ENCODE data around the gene PYGO2. TPM values are rescaled to one million over a fixed set of nuclear protein-coding genes. Genes with fewer than 3 reads are reported as not detected.

The PYGO2 gene
- total RNA-seq, 1 donor from 2014 or later, result 30.6 TPM

DNA sequence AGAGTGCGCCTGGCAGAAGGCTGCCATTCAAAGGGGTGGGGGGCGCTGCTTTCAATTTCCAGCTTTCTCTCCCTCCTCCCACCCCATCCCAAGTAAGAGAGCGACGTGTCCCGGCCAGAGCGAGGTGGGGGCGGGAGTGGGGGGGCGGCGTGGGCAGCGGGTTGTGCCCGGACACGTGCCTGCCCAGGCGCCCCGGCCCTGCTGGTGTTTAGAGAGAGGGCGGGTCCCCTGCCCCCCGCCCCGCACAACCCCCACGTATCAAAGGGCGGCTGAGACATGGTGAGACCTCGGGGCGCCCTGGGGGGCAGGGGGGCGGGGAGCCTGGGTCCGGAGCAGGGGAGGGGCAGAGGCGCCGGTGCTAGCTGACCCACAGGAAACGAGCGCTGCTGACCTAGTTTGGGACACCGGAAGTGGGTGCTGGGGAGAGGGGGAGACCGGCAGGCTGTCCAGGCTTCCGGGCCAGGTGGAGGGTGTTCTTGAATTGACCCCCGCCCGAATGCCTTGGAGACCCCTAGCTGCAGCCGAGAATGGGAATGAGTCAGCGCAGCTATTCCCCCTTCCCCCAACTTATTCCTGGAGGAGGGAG lies 42.3 kb upstream of the PYGO2 start:
- intact Hi-C loops (cut with micrococcal nuclease), result loop anchor here (5.0 to 10.0 kb wide), 4 partner anchors 49 to 447 kb away; partner anchors contain the start of genes PBXIP1 and UBE2Q1
- Mint-ChIP-seq H3K36me3 (ENCODE audit: low read depth) (peaks cover 24% of the 10 kb centered on the region), H3K27me3 (ENCODE audit: low read depth) (no peaks in the 10 kb centered on the region), H3K4me3 (ENCODE audit: low read depth) (peak overlapping the region; percentile 94), H3K9me3 (no peaks in the 10 kb centered on the region), H3K4me1 (ENCODE audit: low read depth) (peaks cover 38% of the 10 kb centered on the region), H3K27ac (peak overlapping the region; percentile 89)
- DNase-seq (ENCODE audit: low spot score), result no peak

DNA sequence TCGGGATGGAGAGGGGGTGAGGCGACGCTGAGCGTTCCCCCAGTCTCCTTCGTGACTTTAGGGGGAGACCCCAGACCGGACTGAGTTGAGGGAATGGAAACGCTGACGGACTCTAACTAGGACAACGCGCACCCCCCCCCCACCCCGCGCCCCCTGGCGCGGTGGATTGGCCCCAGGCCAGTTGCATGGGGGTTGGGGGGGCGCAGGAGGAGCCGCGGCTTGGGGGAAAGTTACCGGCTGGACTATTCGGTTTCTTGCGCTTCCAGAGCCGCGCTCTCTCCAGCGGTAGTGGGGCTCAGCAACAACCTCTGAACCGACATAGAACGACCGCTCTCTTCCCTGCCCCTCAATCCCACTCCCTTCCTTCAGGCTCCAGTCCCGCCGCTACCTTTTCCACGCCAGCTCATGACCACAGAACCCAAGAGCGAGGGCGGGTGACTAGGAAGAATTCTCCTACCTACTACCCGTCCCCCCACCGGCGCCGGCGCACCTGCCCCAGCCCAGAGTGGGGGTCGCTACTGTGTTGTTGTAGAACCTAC lies 41.7 kb upstream of the PYGO2 start:
- Mint-ChIP-seq H3K36me3 (ENCODE audit: low read depth) (peaks cover 19% of the 10 kb centered on the region), H3K9me3 (no peaks in the 10 kb centered on the region), H3K4me1 (ENCODE audit: low read depth) (peaks cover 38% of the 10 kb centered on the region), H3K27me3 (ENCODE audit: low read depth) (no peaks in the 10 kb centered on the region), H3K27ac (peak overlapping the region; percentile 89), H3K4me3 (ENCODE audit: low read depth) (peak overlapping the region; percentile 94)
- intact Hi-C loops (cut with micrococcal nuclease), result loop anchor here (5.0 to 10.0 kb wide), 4 partner anchors 48 to 446 kb away; partner anchors contain the start of genes PBXIP1 and UBE2Q1
- DNase-seq (ENCODE audit: low spot score), result no peak

- peaks cover 43% of the 10 kb centered on the region for H3K4me1 Mint-ChIP-seq (ENCODE audit: low read depth)
- peak within 1 kb of the TSS; percentile 97 for H3K27ac Mint-ChIP-seq
- DNase-seq (ENCODE audit: low spot score), result no peak
- no peaks in the 10 kb centered on the region for H3K27me3 Mint-ChIP-seq (ENCODE audit: low read depth)
- H3K9me3 Mint-ChIP-seq, result no peaks in the 10 kb centered on the region
- intact Hi-C loops (cut with micrococcal nuclease), result loop anchor here (5.0 to 10.0 kb wide), 4 partner anchors 48 to 445 kb away; partner anchors contain the start of genes PBXIP1 and UBE2Q1
- H3K4me3 Mint-ChIP-seq (ENCODE audit: low read depth), result peak within 1 kb of the TSS; percentile 97
- peaks cover 19% of the 10 kb centered on the region for H3K36me3 Mint-ChIP-seq (ENCODE audit: low read depth)
Measured at GRCh38 chr1:155002464-155003226, 41.1 kb upstream of the PYGO2 start, which contains the start of gene ZBTB7B. TSS of gene ZBTB7B (plus strand) at chr1:155002802. CDS start at chr1:155014661, 11,859 bp downstream.

DNA sequence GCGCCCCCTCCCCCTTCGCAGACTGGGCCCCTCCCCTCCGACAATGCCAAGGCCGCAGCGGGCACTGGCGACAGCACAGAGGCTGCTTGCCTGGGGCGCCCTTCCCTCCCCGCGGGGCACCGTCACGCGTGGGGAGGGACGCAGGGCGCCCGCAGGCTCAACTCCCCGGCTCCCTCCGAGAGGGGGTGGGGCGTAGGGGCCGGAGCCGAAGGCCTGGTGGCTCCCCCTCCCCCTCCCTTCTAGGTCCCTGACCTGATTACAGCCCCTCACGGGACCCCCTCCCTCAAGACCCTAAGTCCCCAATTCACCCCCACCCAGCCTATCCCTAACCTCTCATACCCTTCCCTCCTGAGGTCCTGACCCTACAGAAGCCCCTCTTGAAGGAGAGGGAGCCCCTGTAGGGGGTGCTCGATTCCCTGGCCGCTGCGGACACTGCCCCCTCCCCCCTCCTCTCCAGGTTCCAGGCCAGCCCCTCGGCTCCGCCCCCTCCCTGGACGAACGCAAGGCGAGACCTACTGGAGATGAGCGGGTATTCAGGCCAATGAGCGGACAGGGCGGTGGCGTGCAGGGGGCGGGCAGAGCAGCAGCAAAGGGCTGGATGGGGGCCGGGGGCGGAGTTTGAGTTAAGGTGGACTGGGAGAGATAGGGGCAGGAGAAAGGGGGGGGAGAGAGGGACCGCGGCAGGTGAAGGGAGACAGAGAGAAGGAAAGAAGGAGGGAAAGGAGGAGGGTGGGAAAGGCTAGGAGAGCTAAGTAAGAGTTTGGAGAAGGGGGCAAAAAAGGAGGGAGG lies 40.3 kb upstream of the PYGO2 start:
- Mint-ChIP-seq H3K4me3 (ENCODE audit: low read depth) (peak overlapping the region; percentile 97), H3K36me3 (ENCODE audit: low read depth) (peaks cover 19% of the 10 kb centered on the region), H3K27ac (peak overlapping the region; percentile 97), H3K4me1 (ENCODE audit: low read depth) (peaks cover 47% of the 10 kb centered on the region), H3K9me3 (no peaks in the 10 kb centered on the region), H3K27me3 (ENCODE audit: low read depth) (no peaks in the 10 kb centered on the region)
- intact Hi-C loops (cut with micrococcal nuclease), result loop anchor here (1.0 to 10.0 kb wide), 5 partner anchors 7 to 445 kb away; partner anchors contain the start of genes PBXIP1 and UBE2Q1
- DNase-seq (ENCODE audit: low spot score), result peak; percentile 98

DNA sequence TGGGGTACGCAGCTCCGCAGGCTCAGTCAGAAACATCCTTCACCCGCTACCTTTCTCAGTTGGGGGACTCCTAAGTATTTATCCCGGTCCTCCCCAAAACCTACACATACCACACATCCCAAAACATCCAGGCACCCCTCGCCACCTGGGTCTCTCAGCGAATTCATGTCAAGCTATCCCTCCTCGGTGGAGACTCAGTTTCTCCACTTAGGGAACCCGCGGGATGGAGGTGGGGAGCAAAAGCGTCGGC lies 39.8 kb upstream of the PYGO2 start:
- no peak for DNase-seq (ENCODE audit: low spot score)
- no peaks in the 10 kb centered on the region for H3K27me3 Mint-ChIP-seq (ENCODE audit: low read depth)
- H3K27ac Mint-ChIP-seq, result peak overlapping the region; percentile 83
- H3K4me1 Mint-ChIP-seq (ENCODE audit: low read depth), result peaks cover 41% of the 10 kb centered on the region
- H3K36me3 Mint-ChIP-seq (ENCODE audit: low read depth), result peaks cover 18% of the 10 kb centered on the region
- intact Hi-C loops (cut with micrococcal nuclease), result loop anchor here (1.0 to 10.0 kb wide), 5 partner anchors 8 to 444 kb away; partner anchors contain the start of genes PBXIP1 and UBE2Q1
- H3K9me3 Mint-ChIP-seq, result no peaks in the 10 kb centered on the region
- H3K4me3 Mint-ChIP-seq (ENCODE audit: low read depth), result peak overlapping the region; percentile 97

DNA sequence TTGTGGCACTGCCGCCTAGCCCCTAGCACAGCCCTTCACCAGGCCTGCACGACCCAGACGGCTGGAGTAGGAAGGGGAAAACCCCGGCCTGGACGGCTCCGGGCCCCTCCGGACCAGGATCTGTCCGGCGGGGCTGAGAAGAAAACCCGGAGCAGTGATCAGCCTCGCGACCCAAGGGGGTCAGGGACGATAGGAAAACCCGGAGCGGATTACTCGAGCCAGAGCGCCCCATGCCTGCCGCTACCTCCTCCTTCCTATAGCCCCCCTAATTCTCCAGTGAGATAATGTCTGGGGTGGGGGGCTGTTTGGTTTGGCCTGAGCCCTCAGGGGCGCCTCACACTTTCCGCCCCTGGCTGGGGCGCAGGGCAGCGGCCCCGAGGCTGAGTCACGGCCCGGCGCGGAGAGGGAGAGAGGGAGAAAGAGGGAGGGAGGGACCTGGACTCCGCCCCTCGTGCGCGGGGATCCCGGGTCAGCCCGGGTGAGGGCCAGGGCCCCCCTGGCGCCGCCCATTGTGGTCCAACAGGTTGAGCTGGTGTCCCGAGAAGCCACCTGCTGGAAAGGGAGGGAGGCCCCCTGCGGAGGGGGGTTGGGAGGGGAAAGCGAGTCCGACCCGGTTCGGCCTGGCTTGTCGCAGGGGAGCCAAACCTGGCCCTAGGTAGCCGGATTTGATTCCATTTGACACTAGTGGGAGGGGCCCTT lies 39.3 kb upstream of the PYGO2 start:
- no peaks in the 10 kb centered on the region for H3K9me3 Mint-ChIP-seq
- intact Hi-C loops (cut with micrococcal nuclease), result loop anchor here (1.0 to 10.0 kb wide), 6 partner anchors 8 to 444 kb away; partner anchors contain the start of genes PBXIP1 and UBE2Q1
- peak overlapping the region; percentile 97 for H3K4me3 Mint-ChIP-seq (ENCODE audit: low read depth)
- peaks cover 40% of the 10 kb centered on the region for H3K4me1 Mint-ChIP-seq (ENCODE audit: low read depth)
- H3K27me3 Mint-ChIP-seq (ENCODE audit: low read depth), result no peaks in the 10 kb centered on the region
- DNase-seq (ENCODE audit: low spot score), result peak; percentile 82
- peak overlapping the region; percentile 83 for H3K27ac Mint-ChIP-seq
- peaks cover 14% of the 10 kb centered on the region for H3K36me3 Mint-ChIP-seq (ENCODE audit: low read depth)

DNA sequence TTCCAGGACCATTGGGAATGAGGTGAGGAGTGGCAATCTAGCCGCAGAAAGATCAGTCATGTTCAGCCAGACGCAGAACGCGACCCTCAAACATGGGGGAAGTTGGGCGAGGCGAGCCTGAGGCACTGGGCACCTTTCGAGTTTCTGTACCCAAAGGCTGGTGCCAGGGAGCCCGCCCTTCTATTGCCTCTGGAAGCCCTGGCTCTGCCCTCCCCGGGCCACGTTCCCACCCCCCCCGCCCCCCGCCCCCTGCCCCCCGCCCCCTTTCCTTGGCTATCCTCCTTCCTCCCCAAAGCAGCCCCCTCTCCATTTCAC lies 38.8 kb upstream of the PYGO2 start:
- peaks cover 38% of the 10 kb centered on the region for H3K4me1 Mint-ChIP-seq (ENCODE audit: low read depth)
- H3K27ac Mint-ChIP-seq, result peak overlapping the region; percentile 93
- intact Hi-C loops (cut with micrococcal nuclease), result loop anchor here (1.0 to 10.0 kb wide), 5 partner anchors 17 to 443 kb away; partner anchors contain the start of genes PBXIP1 and UBE2Q1
- H3K9me3 Mint-ChIP-seq, result no peaks in the 10 kb centered on the region
- DNase-seq (ENCODE audit: low spot score), result no peak
- H3K36me3 Mint-ChIP-seq (ENCODE audit: low read depth), result peaks cover 14% of the 10 kb centered on the region
- peak overlapping the region; percentile 97 for H3K4me3 Mint-ChIP-seq (ENCODE audit: low read depth)
- H3K27me3 Mint-ChIP-seq (ENCODE audit: low read depth), result no peaks in the 10 kb centered on the region

DNA sequence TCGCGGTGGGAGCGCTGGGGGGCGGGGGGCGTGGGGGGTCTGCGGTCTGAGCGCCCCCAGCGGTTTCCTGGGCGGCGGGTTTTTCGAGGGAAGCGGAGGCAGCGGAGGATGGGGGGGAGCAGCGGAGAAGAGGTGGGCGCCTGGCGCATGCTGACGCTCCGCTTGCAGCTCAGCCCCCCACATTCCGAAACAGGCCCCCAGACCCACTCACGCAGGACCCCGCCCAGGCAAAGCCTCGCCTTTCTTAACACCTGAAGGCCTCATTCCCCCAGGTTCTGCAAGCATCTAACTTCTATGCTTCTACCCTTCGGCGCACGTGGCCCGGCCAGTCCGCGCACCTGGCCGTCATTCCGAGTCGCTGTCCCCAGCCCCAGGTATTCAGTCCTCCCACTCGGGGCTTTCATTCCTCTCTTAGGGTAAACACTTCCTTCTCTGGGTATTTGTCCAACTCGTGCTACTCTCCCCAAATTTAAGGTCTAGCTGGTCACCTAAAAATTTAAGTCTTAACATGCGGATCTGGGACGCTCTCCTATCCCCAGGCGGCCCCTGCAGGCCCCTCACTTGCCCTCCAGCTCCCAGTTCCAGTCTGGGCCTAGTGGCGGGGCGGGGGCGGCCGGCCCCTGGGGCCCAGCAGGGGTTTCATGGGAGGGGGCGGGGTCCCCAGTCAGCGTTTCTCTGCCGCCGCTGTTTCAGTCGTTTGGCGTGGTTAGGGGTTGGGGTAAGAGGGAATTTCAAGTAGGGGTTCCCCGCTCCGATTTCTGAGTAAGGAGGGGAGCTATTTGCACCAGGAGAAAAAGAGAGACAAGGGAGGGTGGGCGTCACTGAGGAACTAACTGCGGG lies 38.2 kb upstream of the PYGO2 start:
- Mint-ChIP-seq H3K27ac (peak overlapping the region; percentile 93), H3K27me3 (ENCODE audit: low read depth) (no peaks in the 10 kb centered on the region), H3K36me3 (ENCODE audit: low read depth) (peaks cover 14% of the 10 kb centered on the region), H3K4me3 (ENCODE audit: low read depth) (peak overlapping the region; percentile 97), H3K4me1 (ENCODE audit: low read depth) (peaks cover 39% of the 10 kb centered on the region), H3K9me3 (no peaks in the 10 kb centered on the region)
- intact Hi-C loops (cut with micrococcal nuclease), result loop anchor here (1.0 to 10.0 kb wide), 7 partner anchors 16 to 442 kb away; partner anchors contain the start of genes FLAD1, PBXIP1 and UBE2Q1
- DNase-seq (ENCODE audit: low spot score), result no peak

GRCh38 chr1:154998818-154999570 lies 37.4 kb upstream of the PYGO2 start:
- Mint-ChIP-seq H3K9me3 (no peaks in the 10 kb centered on the region), H3K4me1 (ENCODE audit: low read depth) (peaks cover 31% of the 10 kb centered on the region), H3K27me3 (ENCODE audit: low read depth) (no peaks in the 10 kb centered on the region), H3K36me3 (ENCODE audit: low read depth) (peaks cover 9% of the 10 kb centered on the region), H3K27ac (peak overlapping the region; percentile 83), H3K4me3 (ENCODE audit: low read depth) (peak overlapping the region; percentile 75)
- intact Hi-C loops (cut with micrococcal nuclease), result loop anchor here (1.0 kb wide), 2 partner anchors 16 to 24 kb away; partner anchors contain the start of gene FLAD1
- peak; percentile 62 for DNase-seq (ENCODE audit: low spot score)

GRCh38 chr1:154998201-154998780 lies 36.7 kb upstream of the PYGO2 start:
- Mint-ChIP-seq H3K4me3 (ENCODE audit: low read depth) (peak overlapping the region; percentile 45), H3K4me1 (ENCODE audit: low read depth) (peaks cover 30% of the 10 kb centered on the region), H3K9me3 (no peaks in the 10 kb centered on the region), H3K36me3 (ENCODE audit: low read depth) (peaks cover 5% of the 10 kb centered on the region), H3K27me3 (ENCODE audit: low read depth) (no peaks in the 10 kb centered on the region), H3K27ac (peak overlapping the region; percentile 76)
- DNase-seq (ENCODE audit: low spot score), result no peak
- intact Hi-C loops (cut with micrococcal nuclease), result no loop called here
